CD14-positive monocyte (primary cell): ENCODE results near the gene ALLC. TPM values are rescaled to one million over a fixed set of nuclear protein-coding genes. Genes with fewer than 3 reads are reported as not detected.

Experiments used
- DNase-seq, 3 donors: peaks; one replicate each; pipeline ENCODE4 v3.0.0-alpha.2; 2011 to 2022
- H2AFZ ChIP-seq: 2 replicates; pipeline ENCODE4 v1.6.0; 2012; ENCODE audit warnings: mild to moderate bottlenecking, low read depth, low read length, inconsistent platforms; ENCODE audit not compliant: insufficient read depth, poor library complexity, severe bottlenecking
- H3K27ac ChIP-seq, 2 donors: 1 replicate in 1 of 2; 2 replicates in 1 of 2; pipeline ENCODE4 v1.5.1; 2012 to 2013; ENCODE audit warnings: low read length in 2 of 2, control low read depth in 1 of 2, inconsistent platforms in 1 of 2, low read depth in 1 of 2, mild to moderate bottlenecking in 1 of 2
- H3K27me3 ChIP-seq, 2 donors: one replicate each; pipeline versions ENCODE4 v1.6.0 to v1.6.1; 2011 to 2013; ENCODE audit warnings: low read length in 2 of 2; ENCODE audit not compliant: control insufficient read depth in 2 of 2, insufficient read depth in 2 of 2
- H3K36me3 ChIP-seq, 2 donors: replicated peaks in 1 of 2; 1 replicate in 1 of 2; 2 replicates in 1 of 2; pipeline versions ENCODE4 v1.5.1 to v1.6.1; 2012 to 2013; ENCODE audit warnings: low read length in 2 of 2, control low read depth in 1 of 2, inconsistent platforms in 1 of 2, mild to moderate bottlenecking in 1 of 2; ENCODE audit not compliant: insufficient read depth in 2 of 2, control insufficient read depth in 1 of 2
- H3K4me1 ChIP-seq, 2 donors: 1 replicate in 1 of 2; 2 replicates in 1 of 2; pipeline versions ENCODE4 v1.5.1 to v1.6.1; 2012 to 2013; ENCODE audit warnings: low read length in 2 of 2, control low read depth in 1 of 2, inconsistent platforms in 1 of 2, mild to moderate bottlenecking in 1 of 2, moderate library complexity in 1 of 2; ENCODE audit not compliant: insufficient read depth in 2 of 2, control insufficient read depth in 1 of 2
- H3K4me2 ChIP-seq: replicated peaks from 2 replicates; pipeline ENCODE3; 2012; ENCODE audit warnings: low read length, moderate library complexity, mild to moderate bottlenecking; ENCODE audit not compliant: poor library complexity, severe bottlenecking; ENCODE audit errors: extremely low read depth
- H3K4me3 ChIP-seq, 3 experiments: fragments of 200-600 bp in 1 of 3; sonication (generic) in 1 of 3; replicated peaks in 1 of 3; 1 replicate in 2 of 3; 2 replicates in 1 of 3; pipeline ENCODE4 v1.5.1; 2011 to 2013; ENCODE audit warnings: low read length in 3 of 3, mild to moderate bottlenecking in 3 of 3, control low read depth in 2 of 3, low read depth in 2 of 3, inconsistent platforms in 1 of 3, moderate library complexity in 1 of 3
- H3K79me2 ChIP-seq: 2 replicates; pipeline ENCODE4 v1.6.0; 2012; ENCODE audit warnings: mild to moderate bottlenecking, control low read depth, inconsistent platforms, low read length, moderate library complexity; ENCODE audit not compliant: insufficient read depth
- H3K9ac ChIP-seq: 2 replicates; pipeline ENCODE4 v1.6.0; 2017; ENCODE audit warnings: low read length, mild to moderate bottlenecking; ENCODE audit not compliant: insufficient read depth, poor library complexity, severe bottlenecking
- H3K9me3 ChIP-seq, 2 donors: replicated peaks in 1 of 2; 1 replicate in 1 of 2; 2 replicates in 1 of 2; pipeline versions ENCODE4 v1.5.1 to v1.6.1; 2012 to 2013; ENCODE audit warnings: low read length in 2 of 2, control low read depth in 1 of 2; ENCODE audit not compliant: control insufficient read depth in 1 of 2, insufficient read depth in 1 of 2
- H4K20me1 ChIP-seq: 2 replicates; pipeline ENCODE4 v1.6.0; 2012; ENCODE audit warnings: mild to moderate bottlenecking, low read length, control low read depth, moderate library complexity; ENCODE audit not compliant: insufficient read depth
- H3K27ac Mint-ChIP-seq, 7 donors: one replicate each; pipeline ENCODE4 v1.8.0; 2020; ENCODE audit warnings: mild to moderate bottlenecking in 7 of 7, mixed read lengths in 7 of 7, moderate library complexity in 6 of 7, inconsistent platforms in 2 of 7
- H3K27me3 Mint-ChIP-seq, 3 donors: one replicate each; pipeline ENCODE4 v1.8.0; 2021 to 2022; ENCODE audit warnings: low read depth in 3 of 3, mild to moderate bottlenecking in 3 of 3, mixed read lengths in 3 of 3, moderate library complexity in 3 of 3, inconsistent platforms in 1 of 3
- H3K36me3 Mint-ChIP-seq, 2 donors: one replicate each; pipeline ENCODE4 v1.8.0; 2020; ENCODE audit warnings: mixed read lengths in 2 of 2, inconsistent platforms in 1 of 2, mild to moderate bottlenecking in 1 of 2
- H3K4me1 Mint-ChIP-seq: one replicate; pipeline ENCODE4 v1.8.0; 2020; ENCODE audit warnings: mild to moderate bottlenecking, mixed read lengths
- H3K4me3 Mint-ChIP-seq, 2 donors: one replicate each; pipeline ENCODE4 v1.8.0; 2020; ENCODE audit warnings: mild to moderate bottlenecking in 2 of 2, mixed read lengths in 2 of 2, moderate library complexity in 1 of 2
- H3K9me3 Mint-ChIP-seq, 7 donors: one replicate each; pipeline ENCODE4 v1.8.0; 2020 to 2022; ENCODE audit warnings: mixed read lengths in 7 of 7, mild to moderate bottlenecking in 6 of 7, moderate library complexity in 6 of 7, inconsistent platforms in 2 of 7
- CTCF ChIP-seq: fragments of 200-600 bp; IDR thresholded peaks from one replicate; pipeline ENCODE4 v1.8.0; 2022; ENCODE audit warnings: antibody characterized with exemption, mild to moderate bottlenecking
- whole genome bisulfite sequencing: methylation state at CpG from one replicate; pipeline ENCODE4 v1.1.5; 2013; ENCODE audit warnings: missing lambda C conversion rate; ENCODE audit not compliant: insufficient coverage; 5-methylcytosine and 5-hydroxymethylcytosine counted together
- intact Hi-C, 2 donors: fragments of 100-400 bp; cut with micrococcal nuclease; formaldehyde crosslinking; loops; one replicate each; pipeline versions ENCODE4 v1.15.0 to v1.15.1; 2023
- polyA plus RNA-seq, 3 donors: library from polyadenylated mRNA; depleted of rRNA in 1 of 3; unstranded in 2 of 3; stranded (reverse) in 1 of 3; fragments of 300-500 nt in 2 of 3; fragments of >200 nt in 1 of 3; fragmentation: Illumina TruSeq in 2 of 3; gene quantifications; 1 replicate in 2 of 3; 2 replicates in 1 of 3; pipeline ENCODE4 v1.2.3, GENCODE V29; 2012 to 2021

ALLC gene
- polyA plus RNA-seq, 3 donors = not detected

GRCh38 chr2:3681625-3682024, 23.6 kb downstream of the ALLC start:
- no peak overlapping the region for H3K4me3 ChIP-seq
- no peak for DNase-seq
- H3K27me3 ChIP-seq = no peaks in the 10 kb centered on the region
- H3K9me3 ChIP-seq = no peaks in the 10 kb centered on the region
- H4K20me1 ChIP-seq = no peaks in the 10 kb centered on the region
- no peak overlapping the region for H3K9ac ChIP-seq
- Mint-ChIP-seq H3K36me3 (no peaks in the 10 kb centered on the region), H3K9me3 (peaks cover 0 to 2% (median 0%) of the 10 kb centered on the region in 7 donors), H3K27me3 (peaks cover 0 to 6% (median 2%) of the 10 kb centered on the region in 3 donors), H3K4me3 (no peak overlapping the region), H3K27ac (no peak overlapping the region), H3K4me1 (no peaks in the 10 kb centered on the region)
- TF ChIP-seq CTCF = no peak
- H3K27ac ChIP-seq = no peak overlapping the region
- intact Hi-C loops = no loop called here
- H2AFZ ChIP-seq = no peak overlapping the region
- no CpG with 5 or more reads among the region's 5 CpGs for whole genome bisulfite sequencing
- no peak overlapping the region for H3K4me2 ChIP-seq
- H3K79me2 ChIP-seq = no peaks in the 10 kb centered on the region
- H3K36me3 ChIP-seq = no peaks in the 10 kb centered on the region
- no peaks in the 10 kb centered on the region for H3K4me1 ChIP-seq

GRCh38 chr2:3682811-3683210, 24.8 kb downstream of the ALLC start:
- H3K79me2 ChIP-seq = no peaks in the 10 kb centered on the region
- 29% methylated on average over 2 of the region's 6 CpGs for WGBS

More at GRCh38 chr2:3682811-3683210, 24.8 kb downstream of the ALLC start:
- Mint-ChIP-seq H3K36me3 (no peaks in the 10 kb centered on the region), H3K4me3 (no peak overlapping the region), H3K9me3 (peaks cover 0 to 2% (median 0%) of the 10 kb centered on the region in 7 donors), H3K4me1 (no peaks in the 10 kb centered on the region), H3K27me3 (peaks cover 0 to 4% (median 2%) of the 10 kb centered on the region in 3 donors), H3K27ac (no peak overlapping the region)
- H3K4me3 ChIP-seq = no peak overlapping the region
- H3K4me2 ChIP-seq = no peak overlapping the region
- H2AFZ ChIP-seq = no peak overlapping the region
- DNase-seq = no peak
- H3K9ac ChIP-seq = no peak overlapping the region
- H3K36me3 ChIP-seq = no peaks in the 10 kb centered on the region
- H4K20me1 ChIP-seq = no peaks in the 10 kb centered on the region
- no peaks in the 10 kb centered on the region for H3K9me3 ChIP-seq
- no peaks in the 10 kb centered on the region for H3K4me1 ChIP-seq
- H3K27ac ChIP-seq = no peak overlapping the region
- no peaks in the 10 kb centered on the region for H3K27me3 ChIP-seq
- intact Hi-C loops = no loop called here
- no peak for TF ChIP-seq CTCF
